Motor neuron (in vitro differentiated cells): ENCODE data around the gene SYPL1. TPM values are rescaled to one million over a fixed set of nuclear protein-coding genes. Genes with fewer than 3 reads are reported as not detected.
A peak's percentile ranks its signal among the peaks of the same experiment; 100 is the strongest.

Source experiments
- ATAC-seq, 8 experiments: fragments of 200-7000 bp; cut with Tn5 transposase; replicated peaks in 6 of 8; 2 replicates each; pipeline ENCODE4 v1.8.0; 2021; ENCODE audit warnings: mild to moderate bottlenecking in 8 of 8, moderate library complexity in 8 of 8
- H3K27ac ChIP-seq, 2 donors: fragments of 250-450 bp; sonication (Bioruptor Pico); 2 replicates each; pipeline ENCODE4 v1.9.0; 2021; ENCODE audit warnings: antibody characterized with exemption in 2 of 2, mild to moderate bottlenecking in 2 of 2, moderate library complexity in 1 of 2
- H3K4me1 ChIP-seq, 2 donors: fragments of 250-450 bp; sonication (Bioruptor Pico); replicated peaks in 1 of 2; 2 replicates each; pipeline ENCODE4 v1.6.1; 2021; ENCODE audit warnings: antibody characterized with exemption in 2 of 2, mild to moderate bottlenecking in 2 of 2, moderate library complexity in 1 of 2
- H3K4me3 ChIP-seq, 5 donors: fragments of 250-450 bp; sonication (Bioruptor Pico); 2 replicates each; pipeline ENCODE4 v1.9.0; 2021; ENCODE audit warnings: antibody characterized with exemption in 5 of 5, mild to moderate bottlenecking in 5 of 5, moderate library complexity in 4 of 5
- WGBS, 10 experiments: fragments of 450-650 bp; shearing (Covaris generic); methylation state at CpG; one replicate each; pipeline ENCODE4 v1.0.0; 2022; 5-methylcytosine and 5-hydroxymethylcytosine counted together
- in situ Hi-C, 9 experiments: fragments of 400-800 bp; cut with MboI; loops; one replicate each; pipeline ENCODE4 v1.15.0; 2021; ENCODE audit warnings: low sequenced_read_pairs in 9 of 9, low pct_unique_long_range_greater_than_20kb in 2 of 9; ENCODE audit not compliant: unreplicated experiment in 9 of 9
- total RNA-seq, 8 experiments: library from RNA; unstranded; fragments of 300-600 nt; gene quantifications; 2 replicates each; pipeline versions ENCODE4 v1.2.3 to v1.2.4, GENCODE V29; 2022

The SYPL1 gene
- total RNA-seq, 8 experiments from 2014 or later: 9.8 to 83.7 (median 23.0) TPM

- ATAC-seq: no peak
- Histone ChIP-seq H3K4me3 (no peak overlapping the region), H3K27ac (no peak overlapping the region), H3K4me1 (peaks cover 0 to 4% of the 10 kb centered on the region in 2 donors)
- WGBS, 10 experiments: 53 to 100% (median 77%) methylated on average over 1 to 6 of the region's 6 CpGs; no CpG with 5 or more reads in 1 of the 10 experiments
- in situ Hi-C loops: no loop called here
These were observed 4.1 kb upstream of the SYPL1 start for GRCh38 chr7:106116161-106116704.

DNA sequence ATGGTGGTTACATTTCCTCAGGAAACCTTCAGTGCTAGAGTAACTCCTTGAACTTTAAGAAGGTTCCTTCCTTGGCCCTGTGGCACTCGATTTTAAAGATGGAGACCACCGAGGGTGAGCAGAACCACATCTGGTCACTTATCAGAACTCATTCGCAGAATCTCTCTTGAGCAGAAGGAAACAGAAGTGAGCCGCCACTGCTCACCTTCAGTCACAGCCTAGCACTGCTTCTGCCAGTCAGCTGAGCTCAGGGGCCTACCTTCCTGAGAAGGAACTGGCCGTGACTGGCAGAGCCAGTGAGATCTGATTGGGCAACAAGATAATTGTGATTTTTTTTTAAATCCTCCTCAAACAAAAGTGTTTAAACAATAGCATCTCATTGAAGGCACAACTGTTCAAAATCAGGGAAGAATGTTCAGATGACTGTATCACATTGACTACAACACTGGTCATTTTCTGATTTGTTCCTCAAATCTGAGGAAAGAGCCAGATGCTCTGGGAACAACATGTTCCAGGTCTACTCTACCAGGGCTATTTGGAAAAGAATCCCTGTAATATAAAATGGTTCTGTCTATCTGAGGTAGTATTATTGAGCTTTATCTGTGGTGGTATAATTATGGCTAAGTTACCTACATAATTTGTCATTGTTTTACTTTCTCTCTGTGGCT is 2.7 kb upstream of the SYPL1 start:
- in situ Hi-C loops: no loop called here

DNA sequence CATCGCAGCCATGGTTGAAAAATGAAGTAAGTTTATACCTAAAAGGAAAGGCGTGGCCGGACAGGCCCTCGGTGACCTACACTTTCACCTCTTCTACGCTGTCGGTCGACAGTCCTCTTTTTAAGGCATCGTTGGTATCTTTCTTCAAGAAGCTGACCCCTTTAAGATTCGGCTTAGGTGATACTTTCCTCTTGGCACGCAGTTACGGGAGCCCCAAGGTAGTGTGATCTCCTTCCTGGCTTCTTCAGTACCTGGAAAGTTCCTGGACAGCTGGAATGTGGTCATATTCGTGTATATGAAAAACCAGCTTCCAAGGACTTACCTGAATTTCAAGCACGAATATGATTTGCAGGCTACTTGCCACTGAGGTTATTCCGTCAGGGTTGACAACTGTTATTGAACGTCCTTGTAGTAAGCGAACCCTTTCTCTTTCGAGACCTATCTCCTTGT is 885 bp upstream of the SYPL1 start:
- peaks cover 19 to 31% of the 10 kb centered on the region in 2 donors for H3K4me1 ChIP-seq
- WGBS, 10 experiments: 80 to 98% (median 89%) methylated on average over 7 to 16 of the region's 17 CpGs
- no peak for ATAC-seq
- H3K4me3 ChIP-seq: peak overlapping the region; percentile 63 to 96 (median 76)
- H3K27ac ChIP-seq: peak overlapping the region in 1 of 2 donors; percentile 94
- in situ Hi-C loops: no loop called here

More for the DNA sequence above, 2.7 kb upstream of the SYPL1 start:
- Histone ChIP-seq H3K4me3 (no peak overlapping the region), H3K4me1 (peaks cover 5 to 14% of the 10 kb centered on the region in 2 donors), H3K27ac (no peak overlapping the region)
- WGBS, 10 experiments: 56 to 100% (median 93%) methylated on average over 1 to 4 of the region's 5 CpGs; no CpG with 5 or more reads in 1 of the 10 experiments
- ATAC-seq: no peak

DNA sequence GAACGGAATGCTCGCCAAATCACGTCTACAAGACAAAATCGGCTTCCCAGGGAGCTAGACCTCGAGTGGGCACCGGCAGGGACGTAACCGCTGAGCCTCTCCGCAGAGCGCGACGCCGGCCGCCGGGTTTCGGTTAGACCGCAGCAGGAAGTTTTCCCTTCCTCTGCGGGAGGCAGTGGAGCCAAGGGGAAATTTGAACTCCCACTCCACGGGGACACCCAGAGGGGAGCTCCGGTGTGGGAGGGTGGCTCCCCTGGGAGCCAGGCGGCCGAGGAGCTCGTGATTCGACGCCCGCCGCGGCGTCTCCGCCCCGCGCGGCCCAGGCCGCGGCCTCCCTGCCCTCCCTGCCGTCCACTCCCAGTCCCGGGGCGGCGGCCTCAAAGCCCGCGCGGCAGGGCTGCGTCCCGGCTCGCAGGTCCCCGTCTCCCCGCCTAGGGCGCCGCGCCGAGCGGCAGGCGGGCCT is 426 bp downstream of the SYPL1 start:
- peaks cover 19 to 32% of the 10 kb centered on the region in 2 donors for H3K4me1 ChIP-seq
- H3K27ac ChIP-seq: peak overlapping the region; percentile 87 to 94
- in situ Hi-C loops: no loop called here
- H3K4me3 ChIP-seq: peak overlapping the region; percentile 63 to 96 (median 76)
- ATAC-seq: peak; percentile 70 to 82 (median 72)
- WGBS, 10 experiments: 0 to 3% (median 0%) methylated on average over 1 to 10 of the region's 53 CpGs; no CpG with 5 or more reads in 3 of the 10 experiments

DNA sequence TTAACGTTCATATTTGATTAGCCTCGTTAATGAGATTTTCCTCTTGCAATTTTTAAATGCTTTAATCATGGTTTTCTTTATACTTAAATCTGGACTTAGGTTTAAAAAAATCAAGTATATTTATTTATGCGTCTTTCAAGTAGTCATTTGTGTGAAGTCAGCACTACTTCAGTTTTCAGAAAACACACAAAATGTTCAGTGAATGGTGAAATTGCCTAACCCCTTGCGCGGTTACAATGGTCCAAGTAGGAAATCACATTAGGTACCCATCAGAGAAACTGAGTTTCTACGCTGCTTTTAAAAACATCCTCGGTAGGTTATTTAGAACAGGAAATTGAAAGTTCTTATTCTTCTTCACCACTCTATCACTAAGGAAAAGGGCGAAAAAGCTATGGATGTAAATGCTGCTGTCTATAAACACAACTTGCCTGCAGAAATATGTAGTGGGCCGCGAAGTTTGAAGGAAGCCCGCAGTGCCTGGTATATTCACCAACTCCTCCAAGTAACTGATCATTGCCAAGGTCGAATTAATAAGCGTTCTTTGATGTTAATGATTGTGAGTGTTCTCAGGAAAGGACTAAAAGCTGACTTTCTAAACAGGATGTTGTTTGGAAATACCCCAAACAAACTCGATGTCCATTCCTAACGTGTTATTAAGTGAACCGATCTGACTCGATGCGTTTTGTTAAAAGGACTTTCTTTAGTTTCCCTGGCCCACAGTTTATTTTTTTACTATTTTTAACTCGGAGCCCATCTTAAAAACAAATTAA is 1.0 kb downstream of the SYPL1 start:
- ATAC-seq: no peak
- Histone ChIP-seq H3K27ac (peak overlapping the region in 1 of 2 donors; percentile 94), H3K4me3 (peak overlapping the region; percentile 63 to 96 (median 76)), H3K4me1 (peaks cover 19 to 32% of the 10 kb centered on the region in 2 donors)
- in situ Hi-C loops: no loop called here
- 0 to 27% (median 3%) methylated on average over 5 to 17 of the region's 19 CpGs; no CpG with 5 or more reads in 1 of the 10 experiments for WGBS, 10 experiments

DNA sequence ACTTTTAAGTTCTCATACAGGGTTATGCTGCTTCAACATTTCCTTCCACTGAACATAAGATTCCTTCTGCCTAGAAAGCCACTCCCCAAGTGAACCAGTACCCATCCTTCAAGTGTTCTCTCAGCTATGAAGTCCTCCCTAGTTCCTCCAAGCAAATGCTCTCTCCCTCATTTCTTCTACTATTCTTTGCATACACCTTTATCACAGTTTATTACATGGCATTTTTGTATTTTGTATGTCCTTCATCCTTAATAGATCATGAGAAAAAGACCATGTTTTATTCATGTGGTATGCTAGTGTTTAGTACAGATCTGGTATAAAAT is 1.9 kb downstream of the SYPL1 start:
- ATAC-seq: no peak
- Histone ChIP-seq H3K27ac (no peak overlapping the region), H3K4me3 (peak overlapping the region in 3 of 5 donors; percentile 4 to 96 (median 78)), H3K4me1 (peaks cover 19 to 32% of the 10 kb centered on the region in 2 donors)
- in situ Hi-C loops: no loop called here

- in situ Hi-C loops: no loop called here
- Histone ChIP-seq H3K4me1 (peaks cover 19 to 32% of the 10 kb centered on the region in 2 donors), H3K27ac (no peak overlapping the region), H3K4me3 (peak overlapping the region in 2 of 5 donors; percentile 4 to 96)
- no peak for ATAC-seq
- 0 to 83% (median 61%) methylated on average over 1 to 6 of the region's 6 CpGs for WGBS, 10 experiments
These were observed 2.4 kb downstream of the SYPL1 start for GRCh38 chr7:106109521-106110237.

DNA sequence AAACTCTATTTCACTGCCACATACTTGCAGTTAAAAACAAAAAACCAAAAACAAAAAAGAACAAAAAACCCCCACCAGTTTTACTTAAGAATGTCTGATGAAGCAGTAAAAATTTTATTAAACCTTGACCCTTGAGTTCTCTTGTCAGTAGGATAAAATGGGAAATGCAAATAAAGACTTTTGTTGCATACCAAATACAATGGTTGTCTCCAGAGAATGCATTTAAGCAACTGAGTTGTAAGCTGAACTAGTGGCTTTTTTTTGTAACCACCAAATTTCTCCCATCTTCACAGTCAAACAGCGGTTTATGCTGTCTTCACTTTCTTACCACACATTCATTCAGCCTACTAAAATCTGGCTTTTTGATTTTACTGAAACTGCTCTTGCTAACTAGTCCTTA is 3.1 kb downstream of the SYPL1 start:
- in situ Hi-C loops: no loop called here
- 0 to 67% (median 50%) methylated on average over 1 of the region's 1 CpG; no CpG with 5 or more reads in 1 of the 10 experiments for WGBS, 10 experiments
- no peak overlapping the region for H3K4me3 ChIP-seq

DNA sequence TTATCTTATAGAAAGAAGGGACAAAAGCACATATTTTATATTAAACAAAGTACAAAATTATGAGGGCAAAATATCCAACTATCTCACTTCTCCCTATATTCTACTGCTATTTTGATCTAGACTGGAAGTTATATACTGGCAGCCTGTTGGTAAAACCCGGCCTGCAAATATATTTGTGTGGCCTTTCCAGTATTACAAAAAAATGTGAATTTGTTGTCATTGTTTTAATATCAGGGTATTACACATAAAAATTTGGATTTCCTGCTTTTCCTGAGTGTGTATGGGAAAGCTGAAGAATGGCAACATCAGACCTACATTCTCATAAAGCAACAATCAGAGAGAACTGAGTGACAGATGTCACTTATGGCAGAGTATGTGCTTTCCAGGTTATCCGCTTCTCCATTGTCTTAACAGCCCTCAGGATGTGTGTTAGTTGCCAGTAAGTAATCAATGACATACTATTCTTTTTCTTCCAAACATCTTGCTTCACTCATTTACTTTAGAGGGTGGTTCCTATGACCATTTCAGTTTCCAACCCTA is 7.3 kb downstream of the SYPL1 start:
- WGBS, 10 experiments: 50 to 100% (median 73%) methylated on average over 1 to 2 of the region's 2 CpGs; no CpG with 5 or more reads in 2 of the 10 experiments
- H3K27ac ChIP-seq: no peak overlapping the region
- in situ Hi-C loops: no loop called here
- no peak for ATAC-seq
- peaks cover 14 to 18% of the 10 kb centered on the region in 2 donors for H3K4me1 ChIP-seq
- H3K4me3 ChIP-seq: no peak overlapping the region

More for the DNA sequence above, 3.1 kb downstream of the SYPL1 start:
- Histone ChIP-seq H3K4me1 (peaks cover 19 to 32% of the 10 kb centered on the region in 2 donors), H3K27ac (no peak overlapping the region)
- no peak for ATAC-seq

DNA sequence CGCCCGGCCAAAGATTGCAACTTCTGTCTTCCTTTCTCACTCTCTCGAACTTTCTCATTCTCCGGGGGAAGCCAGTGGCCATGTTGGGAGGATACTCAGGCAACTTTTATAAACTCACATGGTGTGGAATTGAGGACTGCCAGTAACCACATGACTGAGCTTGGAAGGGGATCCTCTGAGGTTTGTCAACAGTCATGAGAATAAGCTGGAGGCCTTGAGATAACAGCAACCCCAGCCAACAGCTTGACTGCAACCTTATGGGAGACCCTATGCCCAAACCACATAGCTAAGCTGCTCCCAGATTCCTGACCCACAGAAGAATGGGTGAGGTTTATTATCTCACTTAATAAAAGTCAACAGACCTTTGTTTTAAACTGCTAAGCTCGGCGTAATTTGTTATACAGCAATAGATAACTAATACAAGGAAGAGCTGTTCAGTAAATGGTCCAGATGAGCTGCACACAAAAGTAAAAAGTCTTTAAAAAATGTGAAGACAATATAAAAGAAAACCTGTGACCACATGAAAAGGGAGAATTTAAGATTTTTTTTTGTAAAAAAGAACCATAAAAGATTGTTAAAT is 9.6 kb downstream of the SYPL1 start:
- H3K4me3 ChIP-seq: no peak overlapping the region
- H3K27ac ChIP-seq: no peak overlapping the region
- peaks cover 0 to 5% of the 10 kb centered on the region in 2 donors for H3K4me1 ChIP-seq
- 32 to 100% (median 96%) methylated on average over 2 to 6 of the region's 6 CpGs; no CpG with 5 or more reads in 2 of the 10 experiments for WGBS, 10 experiments
- ATAC-seq: no peak
- in situ Hi-C loops: no loop called here

- Histone ChIP-seq H3K4me1 (peaks cover 0 to 5% of the 10 kb centered on the region in 2 donors), H3K27ac (no peak overlapping the region), H3K4me3 (no peak overlapping the region)
- ATAC-seq: no peak
- 64 to 100% (median 83%) methylated on average over 2 to 3 of the region's 3 CpGs; no CpG with 5 or more reads in 1 of the 10 experiments for WGBS, 10 experiments
- in situ Hi-C loops: no loop called here
These were observed 10.4 kb downstream of the SYPL1 start for GRCh38 chr7:106101726-106102125.
